Activated T-cell treated with anti-CD3 and anti-CD28 coated beads for 48 hours (primary cell): ENCODE data around the gene PRCD.

ENCODE experiments used
- DNase-seq: peaks from one replicate; pipeline ENCODE4 v3.0.0-alpha.2; 2020; ENCODE audit warnings: low read depth

The PRCD gene

GRCh38 chr17:76570877-76571471 lies 31.1 kb downstream of the PRCD start:
- DNase-seq = no peak

GRCh38 chr17:76572201-76572910 lies 32.5 kb downstream of the PRCD start:
- no peak for DNase-seq

- no peak for DNase-seq
Observed at GRCh38 chr17:76573096-76573495, 33.3 kb downstream of the PRCD start.

GRCh38 chr17:76574166-76574565 lies 34.3 kb downstream of the PRCD start:
- DNase-seq = no peak

GRCh38 chr17:76575570-76575969 lies 35.7 kb downstream of the PRCD start:
- no peak for DNase-seq

- no peak for DNase-seq
Observed at GRCh38 chr17:76576189-76576588, 36.3 kb downstream of the PRCD start.

GRCh38 chr17:76577876-76578275 lies 38.0 kb downstream of the PRCD start:
- no peak for DNase-seq

- DNase-seq = no peak
Observed at GRCh38 chr17:76578376-76578775, 38.5 kb downstream of the PRCD start.

GRCh38 chr17:76579281-76579680 lies 39.4 kb downstream of the PRCD start:
- DNase-seq = no peak

GRCh38 chr17:76581515-76581914 lies 41.7 kb downstream of the PRCD start:
- DNase-seq = no peak

- DNase-seq = no peak
Observed at GRCh38 chr17:76582660-76583059, 42.8 kb downstream of the PRCD start.

- no peak for DNase-seq
Observed at GRCh38 chr17:76584427-76585032, 44.7 kb downstream of the PRCD start.

- DNase-seq = no peak
Observed at GRCh38 chr17:76585033-76585648, 45.3 kb downstream of the PRCD start.

- DNase-seq = peak; percentile 31
Observed at GRCh38 chr17:76585649-76586593, 46.1 kb downstream of the PRCD start, which contains the start of gene ST6GALNAC2. Gene ST6GALNAC2 (minus strand): TSS chr17:76585860. CDS start chr17:76585808, 52 bp downstream.

GRCh38 chr17:76586741-76587487 lies 47.1 kb downstream of the PRCD start:
- no peak for DNase-seq

- DNase-seq = no peak
Observed at GRCh38 chr17:76588182-76588581, 48.3 kb downstream of the PRCD start.

- DNase-seq = no peak
Observed at GRCh38 chr17:76593384-76593826, 53.6 kb downstream of the PRCD start.

- no peak for DNase-seq
Observed at GRCh38 chr17:76593959-76594358, 54.1 kb downstream of the PRCD start.

GRCh38 chr17:76594690-76595089 lies 54.8 kb downstream of the PRCD start:
- no peak for DNase-seq
